CD4-positive, alpha-beta T cell (primary cell): ENCODE data around the gene KRTDAP. TPM values are rescaled to one million over a fixed set of nuclear protein-coding genes. Genes with fewer than 3 reads are reported as not detected.
A peak's percentile ranks its signal among the peaks of the same experiment; 100 is the strongest.

Experiments used
- ATAC-seq: fragments of 200-7000 bp; cut with Tn5 transposase; one replicate; pipeline ENCODE4 v1.10.0; 2022; ENCODE audit warnings: mild to moderate bottlenecking; ENCODE audit not compliant: poor library complexity
- CTCF ChIA-PET: fragments of 350-600 bp; sonication (Branson Sonifier 250); formaldehyde crosslinking; loops from one replicate; lab custom pipeline; 2021; ENCODE audit warnings: antibody characterized with exemption, inconsistent platforms; lab: Charles Lee
- POLR2A ChIA-PET: fragments of 350-600 bp; sonication (Branson Sonifier 250); formaldehyde crosslinking; loops from one replicate; lab custom pipeline; 2021; ENCODE audit warnings: antibody characterized with exemption, inconsistent platforms; lab: Charles Lee
- DNase-seq, 14 experiments: peaks; one replicate each; pipeline ENCODE4 v3.0.0-alpha.2; 2013 to 2020; ENCODE audit warnings: mixed read lengths in 2 of 14
- H3K27ac ChIP-seq, 2 donors: one replicate each; pipeline versions ENCODE4 v1.5.1 to v1.7.0; 2013; ENCODE audit warnings: low read length in 2 of 2, low read depth in 1 of 2, mild to moderate bottlenecking in 1 of 2
- H3K27me3 ChIP-seq, 2 experiments: 1 replicate in 1 of 2; 2 replicates in 1 of 2; pipeline versions ENCODE4 v1.6.1 to v1.7.0; 2013; ENCODE audit warnings: low read length in 2 of 2, control low read depth in 1 of 2, mild to moderate bottlenecking in 1 of 2, moderate library complexity in 1 of 2; ENCODE audit not compliant: insufficient read depth in 2 of 2, control insufficient read depth in 1 of 2
- H3K36me3 ChIP-seq: one replicate; pipeline ENCODE4 v1.6.1; 2013; ENCODE audit warnings: low read length, control low read depth; ENCODE audit not compliant: insufficient read depth
- H3K4me1 ChIP-seq: one replicate; pipeline ENCODE4 v1.6.1; 2013; ENCODE audit warnings: low read length, control low read depth; ENCODE audit not compliant: insufficient read depth
- H3K4me3 ChIP-seq: one replicate; pipeline ENCODE4 v1.5.1; 2013; ENCODE audit warnings: mild to moderate bottlenecking, low read length, moderate library complexity
- H3K9me3 ChIP-seq, 2 experiments: 1 replicate in 1 of 2; 2 replicates in 1 of 2; pipeline versions ENCODE4 v1.6.1 to v1.7.0; 2013; ENCODE audit warnings: low read length in 2 of 2, mild to moderate bottlenecking in 2 of 2, control low read depth in 1 of 2, moderate library complexity in 1 of 2; ENCODE audit not compliant: control insufficient read depth in 1 of 2, insufficient read depth in 1 of 2
- H3K27ac Mint-ChIP-seq: one replicate; pipeline ENCODE4 v1.8.0; 2020; ENCODE audit warnings: mixed read lengths
- H3K27me3 Mint-ChIP-seq: one replicate; pipeline ENCODE4 v1.8.0; 2021; ENCODE audit warnings: mixed read lengths
- H3K36me3 Mint-ChIP-seq: one replicate; pipeline ENCODE4 v1.8.0; 2021; ENCODE audit warnings: low read depth, mixed read lengths
- H3K4me1 Mint-ChIP-seq: one replicate; pipeline ENCODE4 v1.8.0; 2021; ENCODE audit warnings: low read depth, mixed read lengths
- H3K4me3 Mint-ChIP-seq: one replicate; pipeline ENCODE4 v1.8.0; 2020; ENCODE audit warnings: mild to moderate bottlenecking, mixed read lengths
- H3K9me3 Mint-ChIP-seq: one replicate; pipeline ENCODE4 v1.8.0; 2020; ENCODE audit warnings: mixed read lengths
- intact Hi-C, 2 experiments: fragments of 100-400 bp; cut with DNase I in 1 of 2; cut with micrococcal nuclease in 1 of 2; formaldehyde crosslinking; loops; one replicate each; pipeline versions ENCODE4 v1.15.1 to v1.9.0; 2023 to 2025; cut with DNase I, micrococcal nuclease
- total RNA-seq, 174 experiments: library from RNA in 2 of 174; stranded (reverse) in 2 of 174; gene quantifications; one replicate each; pipeline ENCODE4 v1.2.3 and lab custom pipeline; 2021 to 2026
- TF ChIP-seq, protein P1 (sequence below): fragments of 200-600 bp; IDR thresholded peaks from one replicate; pipeline ENCODE4 v1.8.0; 2022; ENCODE audit warnings: antibody characterized with exemption, mild to moderate bottlenecking

The KRTDAP gene
- total RNA-seq, 2 experiments from 2014 or later, result not detected

DNA sequence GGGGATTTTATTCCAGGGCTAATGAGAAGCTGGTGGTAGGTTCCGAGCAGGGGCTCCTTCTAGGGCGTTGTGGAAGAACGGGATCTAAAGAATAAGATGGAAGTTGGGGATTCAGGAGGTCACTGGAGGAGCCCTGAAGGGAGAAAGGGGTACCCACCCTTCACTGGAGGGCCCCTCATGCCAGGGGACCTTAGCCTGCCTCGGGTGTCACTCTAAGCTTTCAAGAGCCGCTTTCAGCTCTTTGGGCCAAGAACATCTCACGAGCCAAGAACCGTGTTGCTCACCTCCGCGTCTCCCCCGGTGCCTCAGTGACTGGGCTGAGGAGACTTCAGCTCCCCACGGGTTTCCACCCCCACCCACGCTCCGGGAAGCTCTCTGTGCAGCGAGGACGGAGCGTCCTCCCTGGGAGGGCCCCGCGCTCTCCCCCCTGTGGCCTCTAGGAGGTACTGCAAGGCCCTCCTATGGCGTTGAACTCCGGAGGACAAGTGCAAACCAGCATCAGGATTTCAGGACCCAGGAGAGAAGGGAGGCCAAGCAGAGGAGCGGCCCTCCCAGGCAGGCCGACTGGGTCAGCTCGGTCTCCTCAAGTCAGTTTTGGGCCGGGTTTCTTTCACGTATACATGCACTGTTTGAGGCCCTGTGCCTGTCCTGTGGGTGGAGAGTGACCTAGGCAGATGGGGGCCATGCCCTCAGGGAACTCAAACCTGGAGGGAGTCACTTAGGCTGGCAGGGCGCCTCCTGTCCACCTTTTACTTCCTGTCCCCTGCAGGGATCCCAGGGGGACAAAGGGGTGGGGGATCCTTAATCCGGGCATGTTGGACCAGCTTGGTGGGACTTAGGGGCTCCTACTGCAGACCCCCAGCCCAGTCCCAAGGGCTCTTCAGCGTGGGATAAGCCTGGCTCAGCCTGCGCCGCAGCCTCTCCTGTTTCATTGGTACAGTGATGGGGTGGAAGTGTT lies 5.1 kb upstream of the KRTDAP start:
- Mint-ChIP-seq H3K27ac (no peak overlapping the region), H3K4me3 (no peak overlapping the region)
- CTCF ChIA-PET, result interaction anchor here (0.7 to 1.5 kb wide), 13 partner anchors 9 to 260 kb away, joined by 3 to 12 read pairs (median 4); partner anchors contain the start of gene FFAR1

DNA sequence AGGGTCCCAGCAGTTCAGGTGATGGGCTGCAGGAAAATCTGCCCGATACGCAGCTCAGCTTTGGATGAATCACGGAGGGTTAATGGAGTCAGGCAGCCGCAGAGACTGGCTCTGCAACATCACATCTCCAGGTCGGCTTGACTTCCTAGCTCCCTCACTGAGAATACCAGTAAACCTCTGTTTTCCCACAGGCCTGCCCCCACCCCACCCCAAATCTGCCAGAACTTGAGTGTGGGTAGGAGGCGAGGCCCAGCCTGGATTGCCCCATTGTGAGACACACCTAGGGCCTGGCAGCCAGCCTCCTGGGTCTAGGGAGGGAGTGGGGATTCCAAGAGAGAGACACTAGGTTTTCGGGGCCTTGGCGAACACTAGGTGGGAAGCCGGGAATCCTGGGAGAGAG lies 3.7 kb upstream of the KRTDAP start:
- TF ChIP-seq, protein P1, sequence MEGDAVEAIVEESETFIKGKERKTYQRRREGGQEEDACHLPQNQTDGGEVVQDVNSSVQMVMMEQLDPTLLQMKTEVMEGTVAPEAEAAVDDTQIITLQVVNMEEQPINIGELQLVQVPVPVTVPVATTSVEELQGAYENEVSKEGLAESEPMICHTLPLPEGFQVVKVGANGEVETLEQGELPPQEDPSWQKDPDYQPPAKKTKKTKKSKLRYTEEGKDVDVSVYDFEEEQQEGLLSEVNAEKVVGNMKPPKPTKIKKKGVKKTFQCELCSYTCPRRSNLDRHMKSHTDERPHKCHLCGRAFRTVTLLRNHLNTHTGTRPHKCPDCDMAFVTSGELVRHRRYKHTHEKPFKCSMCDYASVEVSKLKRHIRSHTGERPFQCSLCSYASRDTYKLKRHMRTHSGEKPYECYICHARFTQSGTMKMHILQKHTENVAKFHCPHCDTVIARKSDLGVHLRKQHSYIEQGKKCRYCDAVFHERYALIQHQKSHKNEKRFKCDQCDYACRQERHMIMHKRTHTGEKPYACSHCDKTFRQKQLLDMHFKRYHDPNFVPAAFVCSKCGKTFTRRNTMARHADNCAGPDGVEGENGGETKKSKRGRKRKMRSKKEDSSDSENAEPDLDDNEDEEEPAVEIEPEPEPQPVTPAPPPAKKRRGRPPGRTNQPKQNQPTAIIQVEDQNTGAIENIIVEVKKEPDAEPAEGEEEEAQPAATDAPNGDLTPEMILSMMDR, result no peak
- Mint-ChIP-seq H3K36me3 (no peaks in the 10 kb centered on the region), H3K27me3 (peaks cover 15% of the 10 kb centered on the region), H3K9me3 (no peaks in the 10 kb centered on the region), H3K4me3 (no peak overlapping the region), H3K27ac (no peak overlapping the region), H3K4me1 (peaks cover 8% of the 10 kb centered on the region)
- H3K9me3 ChIP-seq, result no peaks in the 10 kb centered on the region
- no peaks in the 10 kb centered on the region for H3K36me3 ChIP-seq
- H3K27me3 ChIP-seq, result peaks cover 0 to 2% of the 10 kb centered on the region in 2 experiments
- intact Hi-C loops, result loop anchor here (2.0 kb wide), 2 partner anchors 257 to 427 kb away; no protein-coding TSS in a partner anchor
- POLR2A ChIA-PET, result no interaction called here
- H3K4me3 ChIP-seq, result no peak overlapping the region
- ATAC-seq, result no peak
- no peak for DNase-seq
- H3K4me1 ChIP-seq, result peaks cover 10% of the 10 kb centered on the region
- CTCF ChIA-PET, result no interaction called here
- no peak overlapping the region for H3K27ac ChIP-seq

More for the DNA sequence above, 5.1 kb upstream of the KRTDAP start:
- DNase-seq, result peak; percentile 46 to 82 (median 58)
- H3K4me1 ChIP-seq, result peaks cover 10% of the 10 kb centered on the region
- no peaks in the 10 kb centered on the region for H3K9me3 ChIP-seq
- Mint-ChIP-seq H3K4me1 (peaks cover 8% of the 10 kb centered on the region), H3K27me3 (peaks cover 15% of the 10 kb centered on the region), H3K36me3 (no peaks in the 10 kb centered on the region), H3K9me3 (no peaks in the 10 kb centered on the region)
- intact Hi-C loops, result loop anchor here (1.0 to 5.0 kb wide), 4 partner anchors 143 to 429 kb away; no protein-coding TSS in a partner anchor
- TF ChIP-seq, protein P1, result peak; percentile 91
- POLR2A ChIA-PET, result interaction anchor here (1.0 to 1.4 kb wide), 4 partner anchors 15 to 143 kb away, joined by 3 to 6 read pairs (median 4); no protein-coding TSS in a partner anchor
- no peak overlapping the region for H3K27ac ChIP-seq
- no peak overlapping the region for H3K4me3 ChIP-seq
- ATAC-seq, result peak; percentile 100
- no peaks in the 10 kb centered on the region for H3K36me3 ChIP-seq
- H3K27me3 ChIP-seq, result peaks cover 0 to 2% of the 10 kb centered on the region in 2 experiments

DNA sequence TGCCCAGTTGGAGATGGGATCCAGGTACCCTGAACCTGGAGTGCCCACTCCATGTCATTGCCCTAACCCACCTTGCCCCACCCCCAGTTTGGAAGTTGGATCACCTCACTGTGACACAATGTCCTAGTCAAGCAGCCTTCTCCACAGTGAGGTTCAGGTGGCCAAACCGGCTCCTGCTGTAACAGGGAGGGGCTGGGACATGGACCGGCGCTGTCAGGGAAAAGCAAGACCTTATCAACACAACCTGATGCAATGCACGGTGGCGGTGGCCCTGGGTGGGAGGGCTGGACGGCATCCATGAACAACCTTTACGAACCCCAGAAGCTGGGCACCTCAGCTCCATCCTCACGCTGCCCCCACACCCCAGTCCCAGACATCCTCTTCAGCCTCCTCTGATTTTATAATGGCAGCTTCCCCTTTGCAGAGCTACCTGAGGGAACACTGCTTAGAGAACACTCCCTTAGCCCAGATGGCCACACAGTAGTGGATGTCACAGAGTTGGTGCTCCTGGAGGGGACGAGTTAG lies 1.6 kb upstream of the KRTDAP start:
- ChIA-PET POLR2A (no interaction called here), CTCF (interaction anchor here (1.4 kb wide), 1 partner anchor 425 kb away, joined by 4 read pairs; no protein-coding TSS in a partner anchor)
- Mint-ChIP-seq H3K4me3 (no peak overlapping the region), H3K9me3 (no peaks in the 10 kb centered on the region), H3K27me3 (peaks cover 23% of the 10 kb centered on the region), H3K27ac (no peak overlapping the region), H3K36me3 (no peaks in the 10 kb centered on the region), H3K4me1 (peaks cover 8% of the 10 kb centered on the region)
- no peaks in the 10 kb centered on the region for H3K9me3 ChIP-seq
- no peak overlapping the region for H3K27ac ChIP-seq
- H3K36me3 ChIP-seq, result no peaks in the 10 kb centered on the region
- TF ChIP-seq, protein P1, result no peak
- intact Hi-C loops, result no loop called here
- no peak for ATAC-seq
- peaks cover 10% of the 10 kb centered on the region for H3K4me1 ChIP-seq
- peaks cover 0 to 2% of the 10 kb centered on the region in 2 experiments for H3K27me3 ChIP-seq
- no peak for DNase-seq
- no peak overlapping the region for H3K4me3 ChIP-seq
